H1 (cell line): ENCODE data around the gene RINT1. TPM values are rescaled to one million over a fixed set of nuclear protein-coding genes. Genes with fewer than 3 reads are reported as not detected.

Experiments
- CBX5 ChIP-seq: fragments of 300-800, 300-1000 bp; sonication (generic); IDR thresholded peaks from 2 replicates; pipeline ENCODE4 v1.7.1; 2016; ENCODE audit warnings: antibody characterized with exemption, low read length, low read depth
- KDM4A ChIP-seq: IDR thresholded peaks from one replicate; pipeline ENCODE4 v1.7.1; 2012; ENCODE audit warnings: low read depth, mild to moderate bottlenecking, moderate library complexity, low read length, inconsistent platforms; ENCODE audit not compliant: severe bottlenecking
- PHF8 ChIP-seq: fragments of 200-600 bp; sonication (generic); conservative IDR thresholded peaks from 2 replicates; pipeline ENCODE4 v1.7.1; 2012; ENCODE audit warnings: low read depth, mild to moderate bottlenecking, inconsistent platforms, low read length, moderate library complexity
- POLR2A ChIP-seq, 2 experiments: IDR thresholded peaks; 1 replicate in 1 of 2; 2 replicates in 1 of 2; pipeline ENCODE4 v1.6.1; 2011; ENCODE audit warnings: low read depth in 2 of 2, low read length in 2 of 2, mild to moderate bottlenecking in 2 of 2; ENCODE audit errors: control extremely low read depth in 1 of 2
- SIN3A ChIP-seq, 2 experiments: IDR thresholded peaks in 1 of 2; conservative IDR thresholded peaks in 1 of 2; 2 replicates each; pipeline ENCODE4 v1.6.1; 2011 to 2012; ENCODE audit warnings: low read length in 2 of 2, improper control_type of control experiment in 1 of 2, low read depth in 1 of 2, mild to moderate bottlenecking in 1 of 2
- TAF1 ChIP-seq: IDR thresholded peaks from 2 replicates; pipeline ENCODE4 v1.6.1; 2011; ENCODE audit warnings: mild to moderate bottlenecking, low read depth, low read length
- polyA plus RNA-seq, 7 experiments: library from polyadenylated mRNA; depleted of rRNA in 3 of 7; stranded (reverse) in 5 of 7; unstranded in 2 of 7; fragments of >200 nt in 5 of 7; fragments of 200-250 nt in 2 of 7; gene quantifications; 1 replicate in 5 of 7; 2 replicates in 1 of 7; 4 replicates in 1 of 7; pipeline versions ENCODE4 v1.2.1 to v1.2.3, GENCODE V29; 2011 to 2013; ENCODE audit warnings: missing spikeins in 2 of 7, mixed read lengths in 2 of 7
- total RNA-seq: library from RNA; stranded (reverse); fragmentation: NEBNext Ultra II Directional; extraction: Animal tissue kit (Norgen Biotek cat#: 25700); gene quantifications from 2 replicates; pipeline ENCODE4 v1.2.1, GENCODE V29; 2021
- TF ChIP-seq, protein P1 (sequence below): IDR thresholded peaks from 2 replicates; pipeline ENCODE4 v1.6.1; 2012; ENCODE audit warnings: inconsistent platforms
- TF ChIP-seq, protein P2 (sequence below): fragments of 300-600 bp; sonication (generic); IDR thresholded peaks from 2 replicates; pipeline ENCODE4 v1.7.1; 2012; ENCODE audit warnings: low read length, moderate library complexity, mild to moderate bottlenecking, inconsistent platforms; ENCODE audit not compliant: insufficient replicate concordance

RINT1 gene
- total and polyA plus RNA-seq, 2 of the 8 experiments (the other 6 are each of a cell fraction or from before 2014, with no cell fraction given) = 7.8 to 21.8 TPM

DNA sequence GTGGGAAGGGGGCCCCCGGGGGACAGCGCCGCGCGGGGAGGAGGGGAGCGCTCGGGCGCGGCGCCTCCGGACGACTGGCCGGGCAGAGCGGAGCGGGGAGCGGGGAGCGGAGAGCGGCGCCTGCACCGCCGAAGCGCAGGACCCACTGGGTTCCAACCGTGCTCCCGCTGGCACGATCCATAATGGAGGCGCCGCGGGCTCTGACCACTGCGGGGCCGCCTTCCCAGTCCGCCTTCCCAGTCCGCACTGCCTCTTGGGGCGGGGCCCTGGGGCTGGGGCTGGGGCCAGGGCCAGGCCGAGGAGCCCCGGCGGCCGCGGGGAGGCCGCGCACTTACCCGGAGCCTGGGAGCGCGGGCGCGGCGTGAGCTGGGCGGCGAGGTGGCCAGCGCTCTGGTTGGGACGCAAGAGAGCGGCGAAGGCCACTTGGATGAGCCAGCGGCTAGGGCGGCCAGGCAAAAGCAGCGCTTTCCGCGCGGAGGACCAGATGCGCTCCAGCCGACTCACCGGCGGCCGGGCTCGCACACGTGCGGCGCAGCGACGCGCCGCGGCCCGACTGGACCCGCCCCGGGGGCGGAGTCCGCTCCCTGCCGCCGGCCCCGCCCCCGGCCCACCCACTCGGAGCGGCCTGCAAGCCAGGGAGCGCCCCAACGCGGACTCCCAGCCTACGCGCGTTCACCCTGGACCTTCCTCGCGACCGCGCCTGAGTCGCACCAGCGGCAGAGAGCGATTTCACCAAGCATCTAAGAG, 10.1 kb upstream of the RINT1 start, which contains the start of gene PUS7 (continued):
- TF ChIP-seq TAF1 (peak; percentile 92), PHF8 (peak; percentile 98), CBX5 (no peak), POLR2A (IDR thresholded peaks at IDR 0.05; ENCODE audit: control extremely low read depth in 1 of 2, low read depth in 2 of 2, low read length in 2 of 2) (peak; percentile 96 to 97), SIN3A (conservative IDR thresholded peaks at IDR 0.05 in 1 of 2, IDR thresholded peaks at IDR 0.05 in 1 of 2; ENCODE audit: low read depth in 1 of 2, low read length in 2 of 2) (peak; percentile 22 to 78; a peak in 2 of 4 replicates), KDM4A (peak; percentile 42)
- TF ChIP-seq, protein P1, sequence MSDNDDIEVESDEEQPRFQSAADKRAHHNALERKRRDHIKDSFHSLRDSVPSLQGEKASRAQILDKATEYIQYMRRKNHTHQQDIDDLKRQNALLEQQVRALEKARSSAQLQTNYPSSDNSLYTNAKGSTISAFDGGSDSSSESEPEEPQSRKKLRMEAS = peak; percentile 80
- TF ChIP-seq, protein P2, sequence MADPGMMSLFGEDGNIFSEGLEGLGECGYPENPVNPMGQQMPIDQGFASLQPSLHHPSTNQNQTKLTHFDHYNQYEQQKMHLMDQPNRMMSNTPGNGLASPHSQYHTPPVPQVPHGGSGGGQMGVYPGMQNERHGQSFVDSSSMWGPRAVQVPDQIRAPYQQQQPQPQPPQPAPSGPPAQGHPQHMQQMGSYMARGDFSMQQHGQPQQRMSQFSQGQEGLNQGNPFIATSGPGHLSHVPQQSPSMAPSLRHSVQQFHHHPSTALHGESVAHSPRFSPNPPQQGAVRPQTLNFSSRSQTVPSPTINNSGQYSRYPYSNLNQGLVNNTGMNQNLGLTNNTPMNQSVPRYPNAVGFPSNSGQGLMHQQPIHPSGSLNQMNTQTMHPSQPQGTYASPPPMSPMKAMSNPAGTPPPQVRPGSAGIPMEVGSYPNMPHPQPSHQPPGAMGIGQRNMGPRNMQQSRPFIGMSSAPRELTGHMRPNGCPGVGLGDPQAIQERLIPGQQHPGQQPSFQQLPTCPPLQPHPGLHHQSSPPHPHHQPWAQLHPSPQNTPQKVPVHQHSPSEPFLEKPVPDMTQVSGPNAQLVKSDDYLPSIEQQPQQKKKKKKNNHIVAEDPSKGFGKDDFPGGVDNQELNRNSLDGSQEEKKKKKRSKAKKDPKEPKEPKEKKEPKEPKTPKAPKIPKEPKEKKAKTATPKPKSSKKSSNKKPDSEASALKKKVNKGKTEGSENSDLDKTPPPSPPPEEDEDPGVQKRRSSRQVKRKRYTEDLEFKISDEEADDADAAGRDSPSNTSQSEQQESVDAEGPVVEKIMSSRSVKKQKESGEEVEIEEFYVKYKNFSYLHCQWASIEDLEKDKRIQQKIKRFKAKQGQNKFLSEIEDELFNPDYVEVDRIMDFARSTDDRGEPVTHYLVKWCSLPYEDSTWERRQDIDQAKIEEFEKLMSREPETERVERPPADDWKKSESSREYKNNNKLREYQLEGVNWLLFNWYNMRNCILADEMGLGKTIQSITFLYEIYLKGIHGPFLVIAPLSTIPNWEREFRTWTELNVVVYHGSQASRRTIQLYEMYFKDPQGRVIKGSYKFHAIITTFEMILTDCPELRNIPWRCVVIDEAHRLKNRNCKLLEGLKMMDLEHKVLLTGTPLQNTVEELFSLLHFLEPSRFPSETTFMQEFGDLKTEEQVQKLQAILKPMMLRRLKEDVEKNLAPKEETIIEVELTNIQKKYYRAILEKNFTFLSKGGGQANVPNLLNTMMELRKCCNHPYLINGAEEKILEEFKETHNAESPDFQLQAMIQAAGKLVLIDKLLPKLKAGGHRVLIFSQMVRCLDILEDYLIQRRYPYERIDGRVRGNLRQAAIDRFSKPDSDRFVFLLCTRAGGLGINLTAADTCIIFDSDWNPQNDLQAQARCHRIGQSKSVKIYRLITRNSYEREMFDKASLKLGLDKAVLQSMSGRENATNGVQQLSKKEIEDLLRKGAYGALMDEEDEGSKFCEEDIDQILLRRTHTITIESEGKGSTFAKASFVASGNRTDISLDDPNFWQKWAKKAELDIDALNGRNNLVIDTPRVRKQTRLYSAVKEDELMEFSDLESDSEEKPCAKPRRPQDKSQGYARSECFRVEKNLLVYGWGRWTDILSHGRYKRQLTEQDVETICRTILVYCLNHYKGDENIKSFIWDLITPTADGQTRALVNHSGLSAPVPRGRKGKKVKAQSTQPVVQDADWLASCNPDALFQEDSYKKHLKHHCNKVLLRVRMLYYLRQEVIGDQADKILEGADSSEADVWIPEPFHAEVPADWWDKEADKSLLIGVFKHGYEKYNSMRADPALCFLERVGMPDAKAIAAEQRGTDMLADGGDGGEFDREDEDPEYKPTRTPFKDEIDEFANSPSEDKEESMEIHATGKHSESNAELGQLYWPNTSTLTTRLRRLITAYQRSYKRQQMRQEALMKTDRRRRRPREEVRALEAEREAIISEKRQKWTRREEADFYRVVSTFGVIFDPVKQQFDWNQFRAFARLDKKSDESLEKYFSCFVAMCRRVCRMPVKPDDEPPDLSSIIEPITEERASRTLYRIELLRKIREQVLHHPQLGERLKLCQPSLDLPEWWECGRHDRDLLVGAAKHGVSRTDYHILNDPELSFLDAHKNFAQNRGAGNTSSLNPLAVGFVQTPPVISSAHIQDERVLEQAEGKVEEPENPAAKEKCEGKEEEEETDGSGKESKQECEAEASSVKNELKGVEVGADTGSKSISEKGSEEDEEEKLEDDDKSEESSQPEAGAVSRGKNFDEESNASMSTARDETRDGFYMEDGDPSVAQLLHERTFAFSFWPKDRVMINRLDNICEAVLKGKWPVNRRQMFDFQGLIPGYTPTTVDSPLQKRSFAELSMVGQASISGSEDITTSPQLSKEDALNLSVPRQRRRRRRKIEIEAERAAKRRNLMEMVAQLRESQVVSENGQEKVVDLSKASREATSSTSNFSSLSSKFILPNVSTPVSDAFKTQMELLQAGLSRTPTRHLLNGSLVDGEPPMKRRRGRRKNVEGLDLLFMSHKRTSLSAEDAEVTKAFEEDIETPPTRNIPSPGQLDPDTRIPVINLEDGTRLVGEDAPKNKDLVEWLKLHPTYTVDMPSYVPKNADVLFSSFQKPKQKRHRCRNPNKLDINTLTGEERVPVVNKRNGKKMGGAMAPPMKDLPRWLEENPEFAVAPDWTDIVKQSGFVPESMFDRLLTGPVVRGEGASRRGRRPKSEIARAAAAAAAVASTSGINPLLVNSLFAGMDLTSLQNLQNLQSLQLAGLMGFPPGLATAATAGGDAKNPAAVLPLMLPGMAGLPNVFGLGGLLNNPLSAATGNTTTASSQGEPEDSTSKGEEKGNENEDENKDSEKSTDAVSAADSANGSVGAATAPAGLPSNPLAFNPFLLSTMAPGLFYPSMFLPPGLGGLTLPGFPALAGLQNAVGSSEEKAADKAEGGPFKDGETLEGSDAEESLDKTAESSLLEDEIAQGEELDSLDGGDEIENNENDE = no peak
